GM12801 (cell line): Measurements from ENCODE around the gene DDX54.

Source experiments
- TF ChIP-seq, protein P1 (sequence below): IDR thresholded peaks from one replicate; pipeline ENCODE4 v1.5.1; 2011; ENCODE audit warnings: control low read depth; ENCODE audit not compliant: insufficient read length; ENCODE audit errors: extremely low read depth

DDX54 gene

DNA sequence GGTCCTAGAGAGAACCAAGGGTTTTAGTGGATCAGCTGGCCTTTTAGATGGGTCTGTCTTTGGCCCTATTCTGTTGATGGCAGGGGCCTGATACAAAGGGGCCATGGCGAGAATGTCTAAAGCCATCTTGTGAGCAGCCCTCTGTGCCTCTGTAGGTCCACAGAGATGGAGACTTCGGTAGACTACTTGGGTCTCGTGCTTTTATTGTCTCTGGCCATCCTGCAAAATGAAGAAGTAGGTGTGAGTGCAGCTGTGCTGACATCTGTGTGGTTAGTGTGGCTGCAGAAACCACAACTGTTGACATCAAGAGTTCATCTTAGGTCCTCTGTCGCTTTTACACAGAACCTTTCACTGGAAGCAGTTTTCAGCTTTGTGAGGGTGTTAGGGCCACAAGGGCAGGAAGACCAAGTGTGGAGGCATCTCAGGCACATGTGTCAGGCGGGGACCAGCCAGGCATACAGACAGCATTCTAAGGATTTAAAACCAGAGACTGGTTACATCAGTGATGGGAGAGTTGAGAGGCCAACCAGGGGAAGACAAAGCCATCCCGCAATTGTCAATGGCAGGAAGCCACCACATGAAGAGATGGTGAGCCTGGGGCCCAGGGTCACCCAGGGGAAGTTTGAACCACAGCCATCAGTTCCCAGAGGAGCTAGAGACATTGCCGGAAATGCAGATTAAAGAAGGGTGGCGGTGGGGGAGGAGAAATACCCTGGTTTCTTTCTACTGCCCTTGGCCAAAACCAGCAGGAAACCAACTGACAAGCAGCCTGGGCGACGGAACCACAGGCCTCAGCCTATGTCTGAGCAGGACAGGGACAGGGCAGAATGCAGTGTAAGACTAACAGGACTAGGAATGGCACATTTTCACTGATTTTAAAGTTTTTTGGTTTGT is 23.0 kb upstream of the DDX54 start:
- TF ChIP-seq, protein P1, sequence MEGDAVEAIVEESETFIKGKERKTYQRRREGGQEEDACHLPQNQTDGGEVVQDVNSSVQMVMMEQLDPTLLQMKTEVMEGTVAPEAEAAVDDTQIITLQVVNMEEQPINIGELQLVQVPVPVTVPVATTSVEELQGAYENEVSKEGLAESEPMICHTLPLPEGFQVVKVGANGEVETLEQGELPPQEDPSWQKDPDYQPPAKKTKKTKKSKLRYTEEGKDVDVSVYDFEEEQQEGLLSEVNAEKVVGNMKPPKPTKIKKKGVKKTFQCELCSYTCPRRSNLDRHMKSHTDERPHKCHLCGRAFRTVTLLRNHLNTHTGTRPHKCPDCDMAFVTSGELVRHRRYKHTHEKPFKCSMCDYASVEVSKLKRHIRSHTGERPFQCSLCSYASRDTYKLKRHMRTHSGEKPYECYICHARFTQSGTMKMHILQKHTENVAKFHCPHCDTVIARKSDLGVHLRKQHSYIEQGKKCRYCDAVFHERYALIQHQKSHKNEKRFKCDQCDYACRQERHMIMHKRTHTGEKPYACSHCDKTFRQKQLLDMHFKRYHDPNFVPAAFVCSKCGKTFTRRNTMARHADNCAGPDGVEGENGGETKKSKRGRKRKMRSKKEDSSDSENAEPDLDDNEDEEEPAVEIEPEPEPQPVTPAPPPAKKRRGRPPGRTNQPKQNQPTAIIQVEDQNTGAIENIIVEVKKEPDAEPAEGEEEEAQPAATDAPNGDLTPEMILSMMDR = no peak

DNA sequence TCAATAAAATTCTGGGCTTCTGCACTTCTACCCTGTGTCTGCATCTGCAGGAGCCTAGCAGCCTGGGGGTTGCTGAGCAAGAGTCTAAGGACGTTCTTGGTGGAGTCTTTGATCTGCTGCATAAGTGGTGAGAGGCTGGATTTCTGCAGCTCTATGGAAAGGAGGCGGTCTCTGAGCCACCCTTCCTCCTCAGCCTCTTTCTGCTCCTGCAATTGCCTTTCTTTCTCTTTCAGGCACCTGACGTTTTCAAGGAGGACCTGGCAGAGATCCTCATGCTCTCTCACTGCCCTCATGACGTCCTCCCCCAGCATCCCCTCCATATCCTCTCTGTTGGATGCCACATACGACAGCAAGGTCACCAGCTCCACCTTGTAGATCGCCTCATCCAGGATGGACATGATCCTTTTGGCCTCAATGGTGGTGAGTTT is 22.3 kb upstream of the DDX54 start:
- TF ChIP-seq, protein P1 = no peak

DNA sequence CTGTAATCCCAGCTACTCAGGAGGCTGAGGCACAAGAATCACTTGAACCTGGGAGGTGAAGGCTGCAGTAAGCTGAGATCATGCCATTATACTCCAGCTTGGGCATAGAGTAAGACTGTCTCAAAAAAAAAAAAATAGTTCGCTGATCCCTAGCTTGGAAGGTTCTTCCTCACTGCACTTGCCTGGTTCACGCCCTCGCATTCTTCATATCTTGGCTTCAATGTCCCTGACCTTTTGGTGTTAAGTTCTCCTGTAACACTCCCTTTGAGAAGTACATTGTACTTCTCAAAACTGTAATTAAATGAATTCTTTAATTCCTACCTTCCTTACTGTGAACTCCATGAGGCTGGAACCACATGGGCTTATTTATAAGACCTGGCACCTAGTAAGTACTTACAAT is 19.5 kb upstream of the DDX54 start:
- TF ChIP-seq, protein P1 = no peak

DNA sequence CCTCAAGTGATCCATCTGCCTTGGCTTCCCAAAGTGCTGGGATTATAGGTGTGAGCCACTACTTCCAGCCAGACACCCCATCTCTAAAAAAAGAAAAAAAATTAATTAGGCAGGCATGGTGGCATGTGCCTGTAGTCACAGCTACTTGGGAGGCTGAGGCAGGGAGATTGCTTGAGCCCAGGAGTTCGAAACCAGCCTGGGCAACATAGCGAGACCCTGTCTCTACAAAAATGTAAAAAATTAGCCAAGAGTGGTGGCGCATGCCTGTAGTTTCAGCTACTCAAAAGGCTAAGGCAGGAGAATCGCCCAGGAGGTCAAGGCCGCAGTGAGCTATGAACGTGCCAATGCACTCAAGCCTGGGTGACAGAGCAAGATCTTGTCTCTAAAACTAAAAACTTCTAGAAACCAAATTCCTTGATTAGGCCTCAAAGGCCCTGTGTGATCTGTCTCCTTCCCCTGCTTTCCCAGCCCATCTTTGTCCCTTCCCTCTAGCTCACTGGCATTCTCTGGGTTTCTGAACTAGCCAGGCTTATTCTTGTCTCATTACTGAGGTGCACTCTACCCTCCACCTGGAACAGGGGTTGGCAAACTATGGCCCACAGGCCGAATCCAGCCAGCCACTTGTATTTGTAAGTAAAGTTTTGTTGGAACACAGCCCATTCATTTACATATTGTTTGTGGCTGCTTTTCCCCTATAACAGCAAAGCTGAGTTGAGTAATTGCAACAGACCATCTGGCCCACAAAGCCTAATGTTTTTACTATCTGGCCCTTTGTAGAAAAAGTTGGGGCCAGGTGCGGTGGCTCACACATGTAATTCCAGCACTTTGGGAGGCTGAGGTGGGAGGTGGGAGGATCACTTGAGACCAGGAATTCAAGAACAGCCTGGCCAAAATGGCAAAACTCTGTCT is 18.8 kb upstream of the DDX54 start:
- TF ChIP-seq, protein P1 = no peak

DNA sequence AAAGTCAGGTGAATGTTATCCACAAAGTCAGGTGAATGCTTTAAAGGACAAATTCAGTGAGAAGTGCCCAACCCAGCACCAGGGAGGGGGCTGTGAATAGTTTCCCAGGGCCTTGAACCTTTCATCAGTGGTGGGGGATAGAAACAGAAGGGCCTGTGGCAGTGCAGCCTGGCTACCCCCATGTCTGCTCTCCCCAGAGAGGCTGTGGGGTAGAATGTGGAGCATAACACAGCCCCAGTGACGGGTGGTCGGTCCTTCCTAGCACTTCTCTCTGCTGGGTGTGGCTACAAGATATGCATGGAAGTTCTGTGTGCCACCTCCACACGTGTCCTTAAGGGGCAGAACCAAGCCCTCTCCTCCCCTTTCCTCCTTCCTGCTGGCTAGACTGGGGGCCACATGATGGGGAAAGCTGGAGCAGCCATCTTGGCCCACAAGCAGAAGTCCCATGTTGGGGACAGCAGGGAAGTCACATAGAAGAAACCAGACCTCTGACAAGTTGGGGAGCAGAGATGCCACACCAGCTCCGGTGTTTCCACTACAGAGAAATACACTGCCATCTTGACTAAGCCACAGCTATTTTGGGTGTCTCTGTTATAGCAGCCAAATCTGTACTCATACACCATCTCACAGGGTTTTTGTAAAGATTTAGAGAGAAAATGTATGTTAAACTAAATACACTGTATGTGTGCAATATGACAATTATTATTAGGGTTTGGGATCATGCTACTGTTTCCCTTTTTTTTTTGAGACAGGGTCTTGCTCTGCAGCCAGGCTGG is 17.2 kb upstream of the DDX54 start:
- TF ChIP-seq, protein P1 = no peak

DNA sequence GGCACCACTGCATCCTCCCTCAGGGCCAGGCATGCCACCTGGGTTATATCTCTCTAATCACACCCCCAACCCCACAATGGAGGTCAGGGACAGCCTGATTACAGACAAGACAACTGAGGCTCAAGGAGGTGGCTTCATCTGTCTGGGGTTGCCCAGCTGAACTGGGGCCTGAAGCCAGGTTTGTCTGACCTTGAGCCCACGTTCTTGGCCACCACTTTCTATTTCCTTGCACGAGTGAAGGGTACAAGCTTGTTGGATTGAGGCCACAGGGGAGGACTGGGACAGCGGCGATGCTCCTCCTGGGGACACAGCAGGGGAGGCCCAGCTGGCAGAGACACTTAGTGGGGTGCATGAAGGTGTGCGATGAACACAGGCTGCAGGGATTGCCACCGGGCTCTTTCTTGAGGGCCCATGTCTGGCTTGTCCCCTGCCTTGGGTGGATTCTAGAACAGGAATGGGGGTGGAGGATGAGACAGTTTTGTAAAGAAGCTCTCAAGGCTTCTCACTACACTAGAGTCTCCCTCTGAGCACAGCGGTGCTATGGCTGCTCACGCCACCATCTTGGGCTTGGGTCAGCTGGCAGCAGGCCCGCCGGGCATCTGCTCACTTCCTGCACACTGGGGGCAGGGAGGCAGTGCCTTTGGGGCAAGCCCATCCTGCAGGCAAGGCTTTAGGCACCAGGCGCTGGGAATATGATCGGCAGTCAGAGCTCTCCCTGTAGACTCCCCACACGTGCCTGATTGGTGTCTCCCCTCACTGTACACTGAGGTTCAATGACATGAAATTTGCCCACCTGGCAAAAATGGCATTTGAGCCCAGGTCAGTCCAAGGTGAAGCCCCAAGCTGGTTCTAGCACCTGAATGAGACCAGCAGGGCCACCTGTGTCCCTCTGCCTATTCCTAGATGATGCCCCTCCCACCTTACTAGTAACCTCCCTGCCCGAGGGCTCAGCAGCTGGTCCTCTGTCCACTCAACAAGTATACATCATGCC is 16.2 kb upstream of the DDX54 start:
- TF ChIP-seq, protein P1 = no peak
